ENCODE data around the gene STAT1.

GRCh38 chr2:190953257-190953656, 60.7 kb downstream of the STAT1 start:
- TF ChIP-seq, protein P1, sequence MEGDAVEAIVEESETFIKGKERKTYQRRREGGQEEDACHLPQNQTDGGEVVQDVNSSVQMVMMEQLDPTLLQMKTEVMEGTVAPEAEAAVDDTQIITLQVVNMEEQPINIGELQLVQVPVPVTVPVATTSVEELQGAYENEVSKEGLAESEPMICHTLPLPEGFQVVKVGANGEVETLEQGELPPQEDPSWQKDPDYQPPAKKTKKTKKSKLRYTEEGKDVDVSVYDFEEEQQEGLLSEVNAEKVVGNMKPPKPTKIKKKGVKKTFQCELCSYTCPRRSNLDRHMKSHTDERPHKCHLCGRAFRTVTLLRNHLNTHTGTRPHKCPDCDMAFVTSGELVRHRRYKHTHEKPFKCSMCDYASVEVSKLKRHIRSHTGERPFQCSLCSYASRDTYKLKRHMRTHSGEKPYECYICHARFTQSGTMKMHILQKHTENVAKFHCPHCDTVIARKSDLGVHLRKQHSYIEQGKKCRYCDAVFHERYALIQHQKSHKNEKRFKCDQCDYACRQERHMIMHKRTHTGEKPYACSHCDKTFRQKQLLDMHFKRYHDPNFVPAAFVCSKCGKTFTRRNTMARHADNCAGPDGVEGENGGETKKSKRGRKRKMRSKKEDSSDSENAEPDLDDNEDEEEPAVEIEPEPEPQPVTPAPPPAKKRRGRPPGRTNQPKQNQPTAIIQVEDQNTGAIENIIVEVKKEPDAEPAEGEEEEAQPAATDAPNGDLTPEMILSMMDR (IDR thresholded peaks at IDR 0.05), result no peak
- no peak for TF ChIP-seq POLR2A (IDR thresholded peaks at IDR 0.05)
- TF ChIP-seq POLR2AphosphoS5 (IDR thresholded peaks at IDR 0.05; ENCODE audit: insufficient read depth in 1 of 2, low read depth in 1 of 2), result no peak

All from vagina (tissue), 2 donors.